Measurements from ENCODE around the gene G3BP2.
"Not testable (repeated sequence)": the region's sequence is repeated elsewhere in the genome, so short reads cannot be mapped to it uniquely, and the experiment has no call there.

The G3BP2 gene

DNA sequence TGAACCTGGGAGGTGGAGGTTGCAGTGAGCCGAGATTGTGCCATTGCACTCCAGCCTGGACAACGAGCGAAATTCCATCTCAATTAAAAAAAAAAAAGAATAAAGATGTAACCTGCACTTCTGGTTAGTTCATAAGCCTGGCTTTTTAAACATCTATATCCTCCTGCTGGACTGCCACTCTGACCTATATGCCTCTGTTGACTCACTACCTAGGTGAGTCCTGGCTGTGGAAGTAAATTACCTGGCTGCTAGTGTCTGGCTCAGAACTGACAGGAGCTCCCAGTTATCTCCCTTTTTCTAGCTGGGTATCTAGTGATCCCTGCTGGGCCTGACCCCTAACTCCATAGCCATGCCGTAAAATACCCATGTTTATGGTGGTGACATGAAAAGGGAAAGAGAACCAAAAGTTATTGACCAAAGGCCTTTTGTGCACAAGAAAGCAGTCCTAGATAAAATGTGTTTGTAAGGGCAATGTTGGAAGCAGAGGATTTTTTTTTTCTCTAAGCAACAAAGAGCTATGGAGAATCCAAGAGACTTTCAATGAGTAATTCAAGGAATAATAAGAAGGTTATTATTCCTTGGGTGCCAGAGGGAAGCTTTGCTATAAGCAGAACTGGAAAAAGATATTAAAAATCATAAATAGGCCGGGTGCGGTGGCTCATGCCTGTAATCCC, 10.4 kb upstream of the G3BP2 start:
- DNase-seq: no peak

DNA sequence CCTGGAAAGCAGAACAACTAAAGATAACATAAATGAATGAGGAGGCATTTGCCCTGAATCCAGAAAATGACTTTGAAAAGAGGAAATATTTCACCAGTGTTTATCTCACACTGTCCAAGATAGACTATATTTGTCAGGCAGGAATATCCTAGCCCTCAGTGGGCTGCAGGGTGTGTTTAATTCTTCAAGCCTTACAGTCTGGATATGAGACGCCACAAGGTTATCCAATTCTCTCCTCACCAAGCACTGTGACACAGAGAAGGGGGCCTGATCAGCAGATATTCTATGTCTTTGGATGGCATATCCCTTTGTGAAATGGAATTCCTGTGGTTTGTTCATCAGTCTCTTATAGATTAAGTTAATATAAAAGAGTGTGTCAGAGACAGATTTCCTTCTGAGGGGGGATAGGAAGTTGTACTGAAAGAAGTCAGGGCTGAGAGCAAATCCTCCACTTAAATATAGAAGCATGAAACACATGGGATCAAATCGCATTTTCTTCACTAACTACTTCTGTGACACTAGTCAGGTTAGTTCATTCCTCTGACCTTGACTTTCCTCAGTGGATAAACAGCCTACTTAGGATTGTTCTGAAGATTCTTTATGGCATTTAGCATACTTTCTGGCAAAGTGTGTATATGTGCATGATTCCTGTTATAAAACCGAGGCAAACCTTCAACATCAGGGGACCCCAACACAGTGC, 6.8 kb upstream of the G3BP2 start:
- DNase-seq: peak; percentile 53

DNA sequence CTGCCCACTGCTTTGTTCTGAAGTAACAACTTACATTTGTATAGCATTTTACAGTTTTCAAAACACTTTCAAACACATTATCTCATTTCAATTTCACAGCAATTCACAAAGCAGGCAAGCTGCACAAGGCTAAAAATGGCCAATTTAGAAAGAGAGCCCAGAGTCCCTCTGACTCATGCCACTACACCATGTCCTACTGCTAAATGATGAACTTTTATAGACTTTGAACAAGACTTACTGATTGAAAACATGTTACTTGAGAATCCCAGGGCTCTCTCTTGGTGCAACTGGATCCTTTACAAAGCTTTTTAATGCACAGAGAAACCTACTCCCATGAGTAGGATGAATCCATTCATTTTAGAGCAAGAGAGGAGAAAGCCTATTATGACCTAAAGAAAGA, 5.8 kb upstream of the G3BP2 start:
- DNase-seq: no peak

DNA sequence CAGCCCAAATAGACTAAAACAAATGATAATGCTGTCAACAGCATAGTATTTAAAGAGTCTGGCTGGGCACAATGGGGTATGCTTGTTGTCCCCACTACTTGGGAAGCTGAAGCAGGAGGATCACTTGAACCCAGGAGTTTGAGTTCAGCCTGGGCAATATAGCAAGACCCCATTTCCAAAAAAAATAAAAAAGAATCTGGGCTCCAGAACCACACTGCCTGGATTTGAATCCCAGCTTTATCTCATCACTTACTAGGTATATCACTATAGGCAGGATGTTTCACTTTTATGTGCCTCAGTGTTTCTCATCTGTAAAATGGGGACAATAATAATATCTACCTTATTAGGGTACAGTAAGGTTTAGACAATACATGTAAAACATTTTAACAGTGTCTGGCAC, 5.3 kb upstream of the G3BP2 start:
- DNase-seq: no peak

DNA sequence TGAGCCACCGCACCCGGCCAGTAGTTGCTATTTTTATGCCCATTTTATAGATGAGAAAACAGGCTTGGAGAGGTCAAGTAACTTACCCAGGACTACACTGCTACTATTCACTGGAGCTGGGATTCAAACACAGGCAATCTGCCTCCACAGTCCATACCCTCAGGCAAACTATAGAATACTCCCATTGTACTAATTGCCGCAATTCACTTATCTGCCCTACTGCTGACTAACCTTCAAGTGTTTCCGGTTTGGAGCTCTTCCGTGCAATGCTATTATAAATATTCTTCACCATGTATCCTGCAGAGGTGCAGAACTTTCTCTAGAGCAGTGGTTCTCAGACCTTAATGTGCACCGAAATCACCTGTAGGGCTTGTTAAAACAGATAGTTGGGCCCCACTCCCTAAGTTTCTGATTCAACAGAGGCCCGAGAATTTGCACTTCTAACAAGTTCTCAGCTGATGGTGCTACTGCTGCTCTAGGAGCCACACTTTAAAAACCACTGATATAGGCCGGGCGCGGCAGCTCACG, 1.9 kb upstream of the G3BP2 start:
- no peak for DNase-seq

DNA sequence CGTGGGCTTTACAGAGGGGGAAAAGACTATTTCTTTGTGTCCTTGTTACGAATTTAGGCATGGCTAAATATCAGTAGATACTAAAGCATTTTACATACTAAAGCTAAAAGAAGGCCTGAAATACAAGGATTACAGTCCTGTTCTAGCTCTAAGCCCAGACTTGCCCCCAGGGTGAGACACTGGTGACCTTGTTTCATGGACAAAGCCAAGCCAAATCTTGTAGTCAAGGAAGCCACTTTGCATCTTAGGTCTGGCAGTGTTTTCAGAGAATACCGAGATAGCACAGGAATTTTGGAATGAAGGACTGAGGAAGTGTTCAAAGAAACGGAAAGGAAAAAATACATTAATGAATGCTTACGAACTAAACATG, 733 bp upstream of the G3BP2 start:
- no peak for DNase-seq

DNA sequence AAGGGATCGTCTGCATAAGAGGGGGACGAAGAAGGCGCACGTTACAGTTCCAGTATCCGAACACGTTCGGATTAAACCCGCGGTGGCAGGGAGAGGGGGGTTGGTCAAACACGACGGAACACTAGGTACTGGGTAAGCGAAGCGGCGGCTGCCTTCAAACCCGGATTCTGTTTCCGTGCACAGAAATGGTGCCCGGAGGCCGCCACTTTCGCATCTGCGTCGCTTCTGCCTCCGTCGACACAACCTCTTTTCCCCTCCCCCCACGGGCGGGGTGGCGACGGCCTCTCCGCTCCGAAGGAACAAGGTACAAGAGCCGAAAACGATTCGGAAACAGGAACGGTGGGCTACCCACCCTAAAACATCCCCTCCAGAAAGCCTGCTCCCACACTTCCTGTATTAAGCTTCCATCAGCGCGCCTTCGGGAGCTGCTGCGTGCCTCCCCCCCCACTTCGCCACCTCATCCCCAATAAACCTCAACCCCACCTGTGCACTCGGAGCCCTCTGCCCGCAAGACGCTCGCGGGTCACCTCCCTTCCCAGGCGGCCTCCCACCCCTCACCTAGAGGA, 667 bp downstream of the G3BP2 start:
- peak; percentile 77 for DNase-seq

DNA sequence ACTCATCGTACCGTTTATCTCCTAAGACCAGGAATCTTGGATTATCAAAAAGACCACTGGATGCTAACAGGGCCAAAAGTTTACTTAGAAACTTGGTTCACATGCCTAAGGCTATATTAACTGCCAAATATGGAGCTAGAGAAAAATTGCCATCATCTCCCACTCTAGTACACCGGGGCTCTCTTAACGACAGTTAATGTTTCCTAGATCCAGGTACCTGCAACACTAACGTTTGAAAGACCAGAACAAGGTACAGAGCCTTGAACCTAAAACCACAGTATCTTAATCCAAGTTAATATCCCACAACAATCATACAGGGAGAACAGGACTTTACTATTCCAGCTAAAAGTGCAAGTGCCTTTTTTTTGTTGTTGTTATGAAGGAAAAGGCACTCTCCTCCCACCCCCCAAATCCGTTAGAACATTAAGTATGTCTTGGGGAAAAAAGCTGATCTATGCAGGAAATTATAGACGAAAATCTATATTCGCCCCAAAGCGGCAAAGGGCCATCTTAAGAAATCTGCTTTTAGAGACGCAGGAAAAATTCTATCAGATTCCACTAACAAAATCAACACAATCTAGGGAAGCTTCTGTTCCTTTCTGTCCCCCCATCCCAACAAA, 1.3 kb downstream of the G3BP2 start:
- DNase-seq: peak; percentile 29

- no peak for DNase-seq
Measured at GRCh38 chr4:75668596-75668995, 4.6 kb downstream of the G3BP2 start.

GRCh38 chr4:75667636-75668035, 5.6 kb downstream of the G3BP2 start:
- not testable (repeated sequence) for DNase-seq

DNA sequence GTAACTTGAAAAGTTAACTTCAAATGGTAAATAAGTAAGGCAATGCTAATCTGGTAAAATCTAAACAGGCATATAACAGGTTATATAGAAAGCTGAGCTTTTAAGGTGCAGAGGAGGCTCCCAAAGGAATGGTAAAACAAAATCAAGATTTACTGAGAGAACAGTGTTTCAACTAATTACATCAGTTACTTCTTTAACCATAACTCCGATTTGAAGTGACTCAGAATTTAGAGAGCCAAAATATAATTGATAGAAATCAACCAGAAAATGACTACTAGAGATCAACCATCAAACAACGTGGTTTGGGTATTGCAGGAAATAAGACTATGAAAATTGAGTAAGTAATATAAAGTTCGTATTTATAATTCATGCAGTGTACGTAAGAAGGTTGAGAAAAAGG, 6.9 kb downstream of the G3BP2 start:
- peak; percentile 70 for DNase-seq

- DNase-seq: not testable (repeated sequence)
Measured at GRCh38 chr4:75664604-75665003, 8.6 kb downstream of the G3BP2 start.

DNA sequence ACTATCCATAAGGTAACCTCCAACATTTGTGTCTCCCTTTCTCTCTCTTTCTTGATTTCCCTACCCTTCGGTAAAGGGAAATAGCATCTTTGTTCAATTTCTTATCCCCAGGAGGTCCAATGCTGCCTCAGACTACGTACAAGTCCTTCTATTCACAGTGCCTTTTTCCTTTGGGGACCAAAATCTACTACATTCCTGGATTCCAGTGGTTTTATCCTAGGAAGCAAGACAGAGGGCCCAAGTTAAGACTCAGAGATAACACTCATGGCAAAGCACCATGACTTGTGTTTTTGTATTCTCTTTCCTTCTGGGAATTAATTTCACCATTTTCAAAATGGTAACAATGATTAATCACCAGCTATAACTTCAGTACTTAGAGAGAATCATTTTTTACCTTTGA, 10.6 kb downstream of the G3BP2 start:
- DNase-seq: no peak

DNA sequence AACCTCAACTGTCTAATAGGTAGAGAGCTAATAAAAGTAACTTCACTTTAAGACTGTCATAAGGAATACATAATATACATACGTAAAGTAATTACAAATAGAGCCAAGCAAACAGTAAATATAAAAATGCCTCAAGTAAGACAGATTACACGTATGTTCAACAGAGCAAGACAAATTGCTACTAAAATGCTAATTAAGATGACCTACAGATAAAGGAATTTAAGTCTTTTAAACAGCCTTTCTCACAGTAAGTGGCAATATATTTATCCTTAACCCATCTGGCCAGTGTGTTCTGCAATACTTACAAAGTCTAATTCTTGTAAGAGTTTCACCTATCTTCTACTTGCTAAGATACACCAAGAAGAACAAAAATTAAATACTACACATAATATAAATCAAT, 12.7 kb downstream of the G3BP2 start:
- DNase-seq: no peak

GRCh38 chr4:75659512-75660031, 13.6 kb downstream of the G3BP2 start:
- no peak for DNase-seq

DNA sequence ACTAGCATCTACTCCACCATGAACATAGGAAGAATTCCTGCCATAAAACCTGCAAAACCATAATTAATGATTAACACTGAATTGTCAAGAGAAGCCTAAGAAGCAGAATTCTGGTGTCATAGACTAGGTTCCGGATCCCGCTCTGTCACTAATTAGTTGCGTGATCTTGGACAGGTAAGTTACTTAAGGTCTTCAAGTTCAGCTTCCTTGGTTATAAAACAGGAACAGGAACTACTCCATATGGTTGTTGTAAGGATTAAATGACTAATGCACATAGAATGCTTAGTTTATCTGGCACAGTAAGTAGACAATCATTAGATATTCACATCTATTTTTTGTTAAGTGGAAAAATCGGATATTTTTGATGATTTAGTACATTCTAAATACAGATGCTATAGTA, 14.3 kb downstream of the G3BP2 start:
- DNase-seq: no peak

GRCh38 chr4:75655562-75655961, 17.6 kb downstream of the G3BP2 start:
- no peak for DNase-seq

DNA sequence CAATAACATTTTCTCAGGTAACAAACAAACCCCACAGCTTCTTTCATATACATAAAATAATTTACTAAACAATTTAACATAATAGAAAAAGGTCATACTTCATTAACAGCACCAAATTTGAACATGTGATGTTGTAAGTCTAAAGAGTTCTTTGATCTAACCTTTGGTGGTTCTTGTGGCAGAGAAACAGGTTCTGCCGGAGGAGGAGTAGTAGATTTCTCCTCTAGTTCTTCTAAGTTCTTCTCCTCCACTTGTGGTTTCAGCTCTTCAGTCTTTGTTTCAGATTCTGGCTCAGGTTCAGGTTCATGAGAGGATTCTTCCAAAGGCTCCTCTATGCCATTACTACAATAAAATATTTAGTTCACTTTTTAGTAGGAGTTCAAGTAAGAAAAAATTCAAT, 18.3 kb downstream of the G3BP2 start:
- no peak for DNase-seq

- DNase-seq: no peak
Measured at GRCh38 chr4:75653845-75654503, 19.2 kb downstream of the G3BP2 start.

DNA sequence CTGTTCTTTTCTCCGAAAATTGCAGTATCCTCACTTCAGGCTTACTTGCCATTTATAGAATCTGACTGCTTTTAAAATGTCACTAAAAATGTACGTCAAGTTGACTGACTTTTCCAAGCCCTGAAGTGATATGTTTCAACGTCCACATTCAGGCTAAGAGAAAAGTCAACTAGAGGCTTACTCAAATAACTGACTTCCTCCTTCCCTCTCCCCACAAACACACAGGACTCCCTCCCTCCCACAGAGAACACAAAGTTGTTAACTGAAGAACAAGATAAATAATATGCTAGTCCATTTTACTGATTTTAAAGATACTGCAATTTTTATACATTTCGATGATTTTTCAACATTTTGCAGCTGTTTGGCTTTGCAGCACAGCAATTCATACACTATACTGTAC, 29.1 kb downstream of the G3BP2 start:
- DNase-seq: no peak

DNA sequence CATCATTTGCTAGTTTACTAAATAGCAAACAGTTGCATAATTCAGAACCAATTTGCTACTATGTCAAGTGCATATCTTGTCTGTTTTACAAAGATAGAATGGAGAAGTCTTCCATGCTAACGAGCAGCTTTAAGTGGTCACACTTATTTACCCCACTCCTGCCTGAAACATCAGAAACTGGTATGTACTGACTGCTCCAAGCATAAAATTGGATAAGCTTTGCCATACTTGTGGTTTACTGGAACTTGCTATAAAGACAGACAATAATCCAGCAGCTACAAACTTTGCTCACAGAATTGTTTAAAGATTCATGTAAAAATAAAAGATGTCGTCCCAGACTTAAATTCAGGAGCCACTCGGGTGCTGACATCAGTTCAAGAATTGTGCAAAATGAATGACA, 29.6 kb downstream of the G3BP2 start:
- no peak for DNase-seq

DNA sequence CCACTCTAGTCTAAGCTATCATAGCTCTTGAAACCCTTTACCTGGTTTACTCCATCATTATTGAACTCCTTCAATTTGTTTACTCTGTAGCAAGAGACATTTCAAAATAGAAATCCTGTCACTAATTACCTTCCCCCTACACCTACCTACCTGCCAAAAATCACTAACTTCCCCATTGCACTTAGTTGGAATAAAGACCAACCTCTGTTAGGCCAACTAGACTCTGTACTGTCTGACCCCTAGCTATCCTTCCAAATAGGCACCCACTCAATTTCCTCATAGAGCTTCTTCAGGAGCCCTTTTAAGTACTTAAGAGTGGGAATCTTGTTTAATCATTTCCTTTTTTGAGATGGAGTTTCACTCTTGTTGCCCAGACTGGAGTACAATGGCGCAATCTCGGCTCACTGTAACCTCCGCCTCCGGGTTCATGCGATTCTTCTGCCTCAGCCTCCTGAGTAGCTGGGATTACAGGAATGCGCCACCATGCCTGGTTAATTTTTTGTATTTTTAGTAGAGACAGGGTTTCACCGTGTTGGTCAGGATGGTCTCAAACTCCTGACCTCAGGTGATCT, 34.0 kb downstream of the G3BP2 start:
- DNase-seq: no peak

DNA sequence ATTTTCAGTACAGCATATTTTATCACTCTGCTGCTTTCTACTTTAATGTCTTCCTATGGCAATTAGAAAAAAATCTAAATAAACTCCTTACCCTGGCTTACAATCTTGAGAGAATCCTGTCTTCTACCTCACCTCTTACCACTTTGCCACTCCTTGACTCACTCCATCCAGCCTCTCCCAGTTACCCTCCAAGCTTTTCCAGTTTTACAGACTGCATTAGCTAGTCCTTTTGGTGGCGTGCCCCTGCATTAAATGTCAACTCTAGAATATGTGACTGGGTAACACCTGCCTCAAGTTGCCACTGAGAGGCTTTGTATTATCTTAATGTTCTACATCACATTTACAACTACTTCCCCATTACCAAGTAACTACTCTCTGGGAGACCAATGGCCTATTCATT, 35.4 kb downstream of the G3BP2 start:
- DNase-seq: no peak
